ENCODE data around the gene DUSP10.

- TF ChIP-seq, protein P1, sequence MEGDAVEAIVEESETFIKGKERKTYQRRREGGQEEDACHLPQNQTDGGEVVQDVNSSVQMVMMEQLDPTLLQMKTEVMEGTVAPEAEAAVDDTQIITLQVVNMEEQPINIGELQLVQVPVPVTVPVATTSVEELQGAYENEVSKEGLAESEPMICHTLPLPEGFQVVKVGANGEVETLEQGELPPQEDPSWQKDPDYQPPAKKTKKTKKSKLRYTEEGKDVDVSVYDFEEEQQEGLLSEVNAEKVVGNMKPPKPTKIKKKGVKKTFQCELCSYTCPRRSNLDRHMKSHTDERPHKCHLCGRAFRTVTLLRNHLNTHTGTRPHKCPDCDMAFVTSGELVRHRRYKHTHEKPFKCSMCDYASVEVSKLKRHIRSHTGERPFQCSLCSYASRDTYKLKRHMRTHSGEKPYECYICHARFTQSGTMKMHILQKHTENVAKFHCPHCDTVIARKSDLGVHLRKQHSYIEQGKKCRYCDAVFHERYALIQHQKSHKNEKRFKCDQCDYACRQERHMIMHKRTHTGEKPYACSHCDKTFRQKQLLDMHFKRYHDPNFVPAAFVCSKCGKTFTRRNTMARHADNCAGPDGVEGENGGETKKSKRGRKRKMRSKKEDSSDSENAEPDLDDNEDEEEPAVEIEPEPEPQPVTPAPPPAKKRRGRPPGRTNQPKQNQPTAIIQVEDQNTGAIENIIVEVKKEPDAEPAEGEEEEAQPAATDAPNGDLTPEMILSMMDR (IDR thresholded peaks at IDR 0.05), result no peak
- no peak for TF ChIP-seq POLR2A (IDR thresholded peaks at IDR 0.05)
Observed at GRCh38 chr1:221678014-221678413, 63.9 kb downstream of the DUSP10 start.

Data from body of pancreas (tissue), 4 donors.